Stimulated activated CD4-positive, alpha-beta T cell treated with anti-CD3 and anti-CD28 coated beads, TNF-alpha, amount 100 ng/mL, for 24 hours (primary cell): Measurements from ENCODE around the gene ELP2.
"Not testable (repeated sequence)": the region's sequence is repeated elsewhere in the genome, so short reads cannot be mapped to it uniquely, and the experiment has no call there.

Source experiments
- DNase-seq, 3 experiments: peaks; one replicate each; pipeline ENCODE4 v3.0.0-alpha.2; 2020; ENCODE audit warnings: low read depth in 3 of 3

The ELP2 gene

GRCh38 chr18:36187826-36188721 is 58.4 kb downstream of the ELP2 start:
- no peak for DNase-seq

GRCh38 chr18:36188916-36189315 is 59.2 kb downstream of the ELP2 start:
- no peak for DNase-seq

- no peak for DNase-seq
These were observed 59.8 kb downstream of the ELP2 start for GRCh38 chr18:36189486-36189885.

GRCh38 chr18:36191286-36191685 is 61.6 kb downstream of the ELP2 start:
- DNase-seq = no peak

- DNase-seq = no peak
These were observed 62.0 kb downstream of the ELP2 start for GRCh38 chr18:36191711-36192110.

GRCh38 chr18:36194600-36195315 is 65.1 kb downstream of the ELP2 start:
- DNase-seq = no peak

GRCh38 chr18:36195427-36196122 is 65.9 kb downstream of the ELP2 start:
- DNase-seq = no peak

GRCh38 chr18:36196238-36196995 is 66.7 kb downstream of the ELP2 start:
- DNase-seq = no peak

GRCh38 chr18:36197511-36198166 is 67.9 kb downstream of the ELP2 start:
- no peak for DNase-seq

- no peak for DNase-seq
These were observed 70.1 kb downstream of the ELP2 start for GRCh38 chr18:36199691-36200295.

- DNase-seq = no peak
These were observed 70.7 kb downstream of the ELP2 start for GRCh38 chr18:36200354-36200771.

GRCh38 chr18:36201765-36202164 is 72.1 kb downstream of the ELP2 start:
- DNase-seq = no peak

GRCh38 chr18:36203360-36203895 is 73.7 kb downstream of the ELP2 start:
- DNase-seq = no peak

- no peak for DNase-seq
These were observed 75.5 kb downstream of the ELP2 start for GRCh38 chr18:36205166-36205565.

- no peak for DNase-seq
These were observed 77.6 kb downstream of the ELP2 start for GRCh38 chr18:36207303-36207702.

GRCh38 chr18:36207969-36208368 is 78.3 kb downstream of the ELP2 start:
- not testable (repeated sequence) for DNase-seq

GRCh38 chr18:36211612-36212065 is 81.9 kb downstream of the ELP2 start:
- no peak for DNase-seq

GRCh38 chr18:36212301-36213171 is 82.8 kb downstream of the ELP2 start:
- DNase-seq = no peak

GRCh38 chr18:36214811-36215210 is 85.1 kb downstream of the ELP2 start:
- DNase-seq = no peak
